ENCODE data around the gene IGFLR1.

The IGFLR1 gene

GRCh38 chr19:35713506-35713850, 28.8 kb downstream of the IGFLR1 start:
- no peaks in the 10 kb centered on the region for H3K9me3 ChIP-seq (ENCODE audit: control insufficient read depth, low read length)
- peaks cover 6% of the 10 kb centered on the region for H3K27me3 ChIP-seq (ENCODE audit: control insufficient read depth, insufficient read depth, low read length)
- H3K36me3 ChIP-seq (ENCODE audit: control insufficient read depth, insufficient read depth, low read length), result no peaks in the 10 kb centered on the region
- H3K4me3 ChIP-seq (ENCODE audit: low read length), result no peak overlapping the region
- H3K4me1 ChIP-seq (ENCODE audit: control insufficient read depth, insufficient read depth, low read length), result peaks cover 11% of the 10 kb centered on the region
- H3K9ac ChIP-seq (ENCODE audit: low read length), result no peak overlapping the region

GRCh38 chr19:35712567-35713505, 29.4 kb downstream of the IGFLR1 start:
- H3K4me3 ChIP-seq (ENCODE audit: low read length), result no peak overlapping the region
- H3K27me3 ChIP-seq (ENCODE audit: control insufficient read depth, insufficient read depth, low read length), result peaks cover 6% of the 10 kb centered on the region
- H3K36me3 ChIP-seq (ENCODE audit: control insufficient read depth, insufficient read depth, low read length), result no peaks in the 10 kb centered on the region
- H3K4me1 ChIP-seq (ENCODE audit: control insufficient read depth, insufficient read depth, low read length), result peaks cover 11% of the 10 kb centered on the region
- no peaks in the 10 kb centered on the region for H3K9me3 ChIP-seq (ENCODE audit: control insufficient read depth, low read length)
- no peak overlapping the region for H3K9ac ChIP-seq (ENCODE audit: low read length)

GRCh38 chr19:35710784-35711723, 31.2 kb downstream of the IGFLR1 start:
- Histone ChIP-seq H3K27me3 (ENCODE audit: control insufficient read depth, insufficient read depth, low read length) (peaks cover 6% of the 10 kb centered on the region), H3K9ac (ENCODE audit: low read length) (no peak overlapping the region), H3K4me1 (ENCODE audit: control insufficient read depth, insufficient read depth, low read length) (peaks cover 8% of the 10 kb centered on the region), H3K36me3 (ENCODE audit: control insufficient read depth, insufficient read depth, low read length) (no peaks in the 10 kb centered on the region), H3K9me3 (ENCODE audit: control insufficient read depth, low read length) (no peaks in the 10 kb centered on the region), H3K4me3 (ENCODE audit: low read length) (no peak overlapping the region)

GRCh38 chr19:35708391-35708790, 33.9 kb downstream of the IGFLR1 start:
- H3K9ac ChIP-seq (ENCODE audit: low read length), result no peak overlapping the region
- H3K27me3 ChIP-seq (ENCODE audit: control insufficient read depth, insufficient read depth, low read length), result peaks cover 14% of the 10 kb centered on the region
- no peaks in the 10 kb centered on the region for H3K9me3 ChIP-seq (ENCODE audit: control insufficient read depth, low read length)
- no peaks in the 10 kb centered on the region for H3K4me1 ChIP-seq (ENCODE audit: control insufficient read depth, insufficient read depth, low read length)
- H3K36me3 ChIP-seq (ENCODE audit: control insufficient read depth, insufficient read depth, low read length), result no peaks in the 10 kb centered on the region
- H3K4me3 ChIP-seq (ENCODE audit: low read length), result no peak overlapping the region

- H3K27me3 ChIP-seq (ENCODE audit: control insufficient read depth, insufficient read depth, low read length), result peaks cover 8% of the 10 kb centered on the region
- no peaks in the 10 kb centered on the region for H3K36me3 ChIP-seq (ENCODE audit: control insufficient read depth, insufficient read depth, low read length)
- no peak within 1 kb of the TSS for H3K9ac ChIP-seq (ENCODE audit: low read length)
- peaks cover 4% of the 10 kb centered on the region for H3K4me1 ChIP-seq (ENCODE audit: control insufficient read depth, insufficient read depth, low read length)
- no peak within 1 kb of the TSS for H3K4me3 ChIP-seq (ENCODE audit: low read length)
- H3K9me3 ChIP-seq (ENCODE audit: control insufficient read depth, low read length), result no peaks in the 10 kb centered on the region
Measured at GRCh38 chr19:35704218-35704617, 38.0 kb downstream of the IGFLR1 start, which contains the start of gene ZBTB32. Gene ZBTB32 (plus strand): TSS chr19:35704558. CDS start chr19:35714627, 10,069 bp downstream.

- peaks cover 8% of the 10 kb centered on the region for H3K27me3 ChIP-seq (ENCODE audit: control insufficient read depth, insufficient read depth, low read length)
- no peaks in the 10 kb centered on the region for H3K9me3 ChIP-seq (ENCODE audit: control insufficient read depth, low read length)
- no peak overlapping the region for H3K4me3 ChIP-seq (ENCODE audit: low read length)
- no peaks in the 10 kb centered on the region for H3K36me3 ChIP-seq (ENCODE audit: control insufficient read depth, insufficient read depth, low read length)
- H3K9ac ChIP-seq (ENCODE audit: low read length), result no peak overlapping the region
- peaks cover 4% of the 10 kb centered on the region for H3K4me1 ChIP-seq (ENCODE audit: control insufficient read depth, insufficient read depth, low read length)
Measured at GRCh38 chr19:35703343-35703742, 38.9 kb downstream of the IGFLR1 start.

GRCh38 chr19:35702223-35703012, 39.8 kb downstream of the IGFLR1 start:
- peaks cover 4% of the 10 kb centered on the region for H3K4me1 ChIP-seq (ENCODE audit: control insufficient read depth, insufficient read depth, low read length)
- peak overlapping the region; percentile 50 for H3K9ac ChIP-seq (ENCODE audit: low read length)
- H3K27me3 ChIP-seq (ENCODE audit: control insufficient read depth, insufficient read depth, low read length), result peaks cover 8% of the 10 kb centered on the region
- H3K4me3 ChIP-seq (ENCODE audit: low read length), result peak overlapping the region; percentile 68
- H3K9me3 ChIP-seq (ENCODE audit: control insufficient read depth, low read length), result no peaks in the 10 kb centered on the region
- H3K36me3 ChIP-seq (ENCODE audit: control insufficient read depth, insufficient read depth, low read length), result no peaks in the 10 kb centered on the region

GRCh38 chr19:35696835-35697234, 45.4 kb downstream of the IGFLR1 start:
- no peak overlapping the region for H3K4me3 ChIP-seq (ENCODE audit: low read length)
- H3K36me3 ChIP-seq (ENCODE audit: control insufficient read depth, insufficient read depth, low read length), result no peaks in the 10 kb centered on the region
- H3K9ac ChIP-seq (ENCODE audit: low read length), result no peak overlapping the region
- peaks cover under 1% of the 10 kb centered on the region for H3K4me1 ChIP-seq (ENCODE audit: control insufficient read depth, insufficient read depth, low read length)
- H3K9me3 ChIP-seq (ENCODE audit: control insufficient read depth, low read length), result no peaks in the 10 kb centered on the region
- H3K27me3 ChIP-seq (ENCODE audit: control insufficient read depth, insufficient read depth, low read length), result no peaks in the 10 kb centered on the region

- Histone ChIP-seq H3K27me3 (ENCODE audit: control insufficient read depth, insufficient read depth, low read length) (no peaks in the 10 kb centered on the region), H3K36me3 (ENCODE audit: control insufficient read depth, insufficient read depth, low read length) (no peaks in the 10 kb centered on the region), H3K9me3 (ENCODE audit: control insufficient read depth, low read length) (no peaks in the 10 kb centered on the region), H3K4me3 (ENCODE audit: low read length) (no peak overlapping the region), H3K4me1 (ENCODE audit: control insufficient read depth, insufficient read depth, low read length) (no peaks in the 10 kb centered on the region), H3K9ac (ENCODE audit: low read length) (no peak overlapping the region)
Measured at GRCh38 chr19:35695895-35696422, 46.3 kb downstream of the IGFLR1 start.

- no peaks in the 10 kb centered on the region for H3K9me3 ChIP-seq (ENCODE audit: control insufficient read depth, low read length)
- H3K4me1 ChIP-seq (ENCODE audit: control insufficient read depth, insufficient read depth, low read length), result no peaks in the 10 kb centered on the region
- no peak overlapping the region for H3K4me3 ChIP-seq (ENCODE audit: low read length)
- H3K27me3 ChIP-seq (ENCODE audit: control insufficient read depth, insufficient read depth, low read length), result no peaks in the 10 kb centered on the region
- no peaks in the 10 kb centered on the region for H3K36me3 ChIP-seq (ENCODE audit: control insufficient read depth, insufficient read depth, low read length)
- H3K9ac ChIP-seq (ENCODE audit: low read length), result no peak overlapping the region
Measured at GRCh38 chr19:35693835-35694599, 48.2 kb downstream of the IGFLR1 start.

GRCh38 chr19:35693422-35693821, 48.8 kb downstream of the IGFLR1 start:
- Histone ChIP-seq H3K9ac (ENCODE audit: low read length) (no peak overlapping the region), H3K4me1 (ENCODE audit: control insufficient read depth, insufficient read depth, low read length) (no peaks in the 10 kb centered on the region), H3K27me3 (ENCODE audit: control insufficient read depth, insufficient read depth, low read length) (no peaks in the 10 kb centered on the region), H3K4me3 (ENCODE audit: low read length) (no peak overlapping the region), H3K9me3 (ENCODE audit: control insufficient read depth, low read length) (no peaks in the 10 kb centered on the region), H3K36me3 (ENCODE audit: control insufficient read depth, insufficient read depth, low read length) (no peaks in the 10 kb centered on the region)

Measured in mucosa of stomach (tissue), 1 donor.